GM23248 (cell line): ENCODE results near the gene ZNF557.

Experiments
- EZH2 ChIP-seq: fragments of 200-600 bp; sonication (generic); IDR thresholded peaks from 2 replicates; pipeline ENCODE4 v1.6.1; 2018; ENCODE audit warnings: antibody characterized with exemption, mild to moderate bottlenecking; ENCODE audit not compliant: insufficient read depth, poor library complexity, severe bottlenecking
- EZH2phosphoT487 ChIP-seq: fragments of 200-600 bp; sonication (generic); IDR thresholded peaks from 2 replicates; pipeline ENCODE4 v1.6.1; 2018; ENCODE audit warnings: antibody characterized with exemption, moderate library complexity, mild to moderate bottlenecking, low read depth; ENCODE audit not compliant: insufficient read depth

DNA sequence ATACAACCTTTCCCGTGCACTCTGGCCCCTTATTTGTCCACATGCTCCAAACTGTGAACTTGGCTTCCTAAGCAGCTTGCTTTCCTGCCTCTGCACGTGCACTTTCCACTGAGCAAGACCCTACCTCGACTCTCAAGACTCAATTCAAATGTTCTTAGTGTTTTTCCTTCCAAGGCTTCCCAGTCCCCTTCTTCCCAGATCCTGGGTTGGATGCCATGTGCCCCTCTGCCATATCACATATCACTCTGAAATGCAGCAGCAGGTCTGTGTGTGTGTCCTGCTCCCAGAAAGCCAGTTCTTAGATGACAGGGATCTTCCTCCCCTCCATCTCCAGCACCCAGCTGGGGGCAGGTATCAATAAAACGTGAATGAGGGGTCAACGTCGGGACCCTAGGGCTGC is 3.0 kb downstream of the ZNF557 start:
- no peak for TF ChIP-seq EZH2phosphoT487
- no peak for TF ChIP-seq EZH2
